Fibroblast of lung (primary cell): ENCODE results near the gene DTX1. TPM values are rescaled to one million over a fixed set of nuclear protein-coding genes. Genes with fewer than 3 reads are reported as not detected.

Experiments used
- DNase-seq, 2 donors: peaks; one replicate each; pipeline versions ENCODE4 v3.0.0 to v3.0.0-alpha.2; 2010; ENCODE audit warnings: low read depth in 2 of 2
- H2AFZ ChIP-seq: 2 replicates; pipeline ENCODE4 v1.5.1; 2012; ENCODE audit warnings: low read length, control low read depth, inconsistent platforms
- H3K27ac ChIP-seq: 2 replicates; pipeline ENCODE4 v1.5.1; 2011; ENCODE audit warnings: low read length, control low read depth; ENCODE audit not compliant: insufficient read depth
- H3K27me3 ChIP-seq: 2 replicates; pipeline ENCODE4 v1.5.1; 2011; ENCODE audit warnings: mild to moderate bottlenecking, low read length; ENCODE audit not compliant: control insufficient read depth, insufficient read depth
- H3K36me3 ChIP-seq: 2 replicates; pipeline ENCODE4 v1.5.1; 2011; ENCODE audit warnings: low read length; ENCODE audit not compliant: control insufficient read depth, insufficient read depth
- H3K4me1 ChIP-seq: 2 replicates; pipeline ENCODE4 v1.5.1; 2011; ENCODE audit warnings: low read length; ENCODE audit not compliant: control insufficient read depth, insufficient read depth; ENCODE audit errors: extremely low read depth
- H3K4me2 ChIP-seq: 2 replicates; pipeline ENCODE4 v1.5.1; 2011; ENCODE audit warnings: low read length, control low read depth; ENCODE audit not compliant: insufficient read depth; ENCODE audit errors: extremely low read depth
- H3K4me3 ChIP-seq, 4 experiments: fragments of 200-600 bp in 1 of 4; sonication (generic) in 1 of 4; replicated peaks in 1 of 4; 2 replicates each; pipeline ENCODE4 v1.5.1; 2011 to 2016; ENCODE audit warnings: low read length in 4 of 4, low read depth in 3 of 4, mild to moderate bottlenecking in 3 of 4, control low read depth in 2 of 4, inconsistent platforms in 1 of 4, mixed read lengths in 1 of 4; ENCODE audit not compliant: insufficient read depth in 1 of 4; ENCODE audit errors: control extremely low read depth in 1 of 4
- H3K79me2 ChIP-seq: 2 replicates; pipeline ENCODE4 v1.5.1; 2012; ENCODE audit warnings: mild to moderate bottlenecking, low read length, inconsistent platforms; ENCODE audit not compliant: control insufficient read depth, insufficient read depth
- H3K9ac ChIP-seq: 2 replicates; pipeline ENCODE4 v1.5.1; 2011; ENCODE audit warnings: mild to moderate bottlenecking, low read length, control low read depth; ENCODE audit not compliant: insufficient read depth
- H3K9me3 ChIP-seq: 2 replicates; pipeline ENCODE4 v1.5.1; 2012; ENCODE audit warnings: low read depth, low read length; ENCODE audit not compliant: control insufficient read depth, insufficient read depth
- H4K20me1 ChIP-seq: 2 replicates; pipeline ENCODE4 v1.5.1; 2011; ENCODE audit warnings: low read length; ENCODE audit not compliant: control insufficient read depth, insufficient read depth; ENCODE audit errors: extremely low read depth
- EZH2 ChIP-seq: IDR thresholded peaks from 2 replicates; pipeline ENCODE4 v1.5.1; 2012; ENCODE audit warnings: low read length, control low read depth, mild to moderate bottlenecking; ENCODE audit errors: missing control alignments
- polyA plus RNA-seq, 2 donors: library from polyadenylated mRNA; depleted of rRNA in 1 of 2; stranded (reverse) in 1 of 2; unstranded in 1 of 2; fragments of >200 nt; gene quantifications; 2 replicates each; pipeline ENCODE4 v1.2.1, GENCODE V29; 2011 to 2012; ENCODE audit warnings: missing spikeins in 1 of 2
- total RNA-seq: library from RNA; depleted of rRNA; stranded (reverse); fragments of >200 nt; gene quantifications from 2 replicates; pipeline ENCODE4 v1.2.1, GENCODE V29; 2014
- TF ChIP-seq, protein P1 (sequence below), 2 donors: IDR thresholded peaks in 1 of 2; conservative IDR thresholded peaks in 1 of 2; 1 replicate in 1 of 2; 2 replicates in 1 of 2; pipeline ENCODE4 v1.5.1; 2011 to 2012; ENCODE audit warnings: low read length in 2 of 2, control low read depth in 1 of 2, inconsistent platforms in 1 of 2, low read depth in 1 of 2, mild to moderate bottlenecking in 1 of 2

The DTX1 gene
- total and polyA plus RNA-seq, 2 donors (not counting 1 experiment from before 2014, with no cell fraction given): not detected

DNA sequence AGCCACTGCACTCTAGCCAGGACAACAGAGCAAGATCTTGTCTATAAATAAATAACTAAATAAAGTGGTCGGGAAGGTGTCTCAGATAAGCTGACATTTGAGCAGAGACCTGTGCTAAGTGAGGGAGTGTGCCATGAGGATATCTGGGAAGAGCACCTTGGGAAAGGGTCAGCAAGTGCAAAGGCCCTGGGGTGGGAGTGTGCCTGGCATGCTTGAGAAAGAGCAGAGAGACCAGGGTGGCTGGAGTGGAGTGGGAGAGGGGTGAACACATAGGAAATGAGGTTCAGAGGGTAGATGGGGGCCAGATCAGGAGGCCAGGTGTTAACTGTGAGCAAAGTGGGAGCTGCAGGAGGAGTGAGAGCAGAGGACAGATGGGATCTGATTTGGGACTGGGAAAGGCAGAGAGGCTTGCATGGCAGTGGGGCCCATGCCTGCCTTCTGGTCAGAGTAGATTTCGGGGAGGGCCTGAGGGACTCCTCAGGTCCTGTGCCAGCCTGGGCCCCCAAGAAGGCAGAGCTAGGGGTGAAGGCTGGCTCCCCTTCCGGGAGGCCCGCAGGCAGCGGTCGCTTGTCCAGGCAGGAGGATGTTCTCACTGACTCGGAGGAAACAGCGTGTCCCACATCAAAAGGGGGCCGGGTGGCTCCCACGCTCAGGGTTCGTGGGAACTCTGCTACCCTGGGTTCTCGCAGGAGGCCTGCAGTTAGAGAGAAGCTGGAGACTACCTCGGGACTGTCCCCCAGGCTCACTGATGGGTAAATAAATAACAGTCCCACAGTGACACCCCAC, 32.6 kb downstream of the DTX1 start:
- Histone ChIP-seq H3K79me2 (no peaks in the 10 kb centered on the region), H3K4me2 (no peak overlapping the region), H3K36me3 (no peaks in the 10 kb centered on the region), H3K27ac (no peak overlapping the region), H3K9me3 (no peaks in the 10 kb centered on the region), H3K4me1 (no peaks in the 10 kb centered on the region), H3K9ac (no peak overlapping the region), H3K27me3 (no peaks in the 10 kb centered on the region), H2AFZ (no peak overlapping the region), H4K20me1 (no peaks in the 10 kb centered on the region), H3K4me3 (no peak overlapping the region)
- no peak for DNase-seq
- TF ChIP-seq EZH2: no peak
- TF ChIP-seq, protein P1, sequence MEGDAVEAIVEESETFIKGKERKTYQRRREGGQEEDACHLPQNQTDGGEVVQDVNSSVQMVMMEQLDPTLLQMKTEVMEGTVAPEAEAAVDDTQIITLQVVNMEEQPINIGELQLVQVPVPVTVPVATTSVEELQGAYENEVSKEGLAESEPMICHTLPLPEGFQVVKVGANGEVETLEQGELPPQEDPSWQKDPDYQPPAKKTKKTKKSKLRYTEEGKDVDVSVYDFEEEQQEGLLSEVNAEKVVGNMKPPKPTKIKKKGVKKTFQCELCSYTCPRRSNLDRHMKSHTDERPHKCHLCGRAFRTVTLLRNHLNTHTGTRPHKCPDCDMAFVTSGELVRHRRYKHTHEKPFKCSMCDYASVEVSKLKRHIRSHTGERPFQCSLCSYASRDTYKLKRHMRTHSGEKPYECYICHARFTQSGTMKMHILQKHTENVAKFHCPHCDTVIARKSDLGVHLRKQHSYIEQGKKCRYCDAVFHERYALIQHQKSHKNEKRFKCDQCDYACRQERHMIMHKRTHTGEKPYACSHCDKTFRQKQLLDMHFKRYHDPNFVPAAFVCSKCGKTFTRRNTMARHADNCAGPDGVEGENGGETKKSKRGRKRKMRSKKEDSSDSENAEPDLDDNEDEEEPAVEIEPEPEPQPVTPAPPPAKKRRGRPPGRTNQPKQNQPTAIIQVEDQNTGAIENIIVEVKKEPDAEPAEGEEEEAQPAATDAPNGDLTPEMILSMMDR (conservative IDR thresholded peaks at IDR 0.05 in 1 of 2, IDR thresholded peaks at IDR 0.05 in 1 of 2; ENCODE audit: low read depth in 1 of 2, low read length in 2 of 2): no peak

DNA sequence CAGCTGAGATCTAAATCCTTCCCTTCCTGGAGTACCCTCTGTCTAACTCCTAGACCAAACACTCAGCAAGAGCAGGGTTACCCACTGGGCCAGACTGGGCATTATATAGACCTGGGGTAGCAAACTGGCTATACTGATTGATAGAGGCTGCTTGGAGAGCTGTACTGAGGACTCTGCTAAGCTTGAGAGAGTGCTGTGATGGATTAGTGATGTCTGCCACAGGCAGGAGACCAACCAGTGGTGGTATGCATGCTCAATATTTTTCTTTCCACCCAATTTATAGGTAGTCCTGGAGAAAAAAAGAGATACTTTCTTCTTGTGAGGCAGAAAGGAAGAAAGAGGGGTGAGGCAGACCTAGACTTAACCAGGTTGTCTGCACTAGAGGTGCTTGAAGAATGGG, 33.3 kb downstream of the DTX1 start:
- no peak for DNase-seq
- TF ChIP-seq EZH2: no peak
- TF ChIP-seq, protein P1 (conservative IDR thresholded peaks at IDR 0.05 in 1 of 2, IDR thresholded peaks at IDR 0.05 in 1 of 2; ENCODE audit: low read depth in 1 of 2, low read length in 2 of 2): no peak
- H3K27ac ChIP-seq: no peak overlapping the region
- no peaks in the 10 kb centered on the region for H3K4me1 ChIP-seq
- no peak overlapping the region for H3K4me3 ChIP-seq
- no peak overlapping the region for H2AFZ ChIP-seq
- H3K79me2 ChIP-seq: no peaks in the 10 kb centered on the region
- H3K27me3 ChIP-seq: no peaks in the 10 kb centered on the region
- H3K36me3 ChIP-seq: no peaks in the 10 kb centered on the region
- no peaks in the 10 kb centered on the region for H3K9me3 ChIP-seq
- no peaks in the 10 kb centered on the region for H4K20me1 ChIP-seq
- H3K4me2 ChIP-seq: no peak overlapping the region
- no peak overlapping the region for H3K9ac ChIP-seq

DNA sequence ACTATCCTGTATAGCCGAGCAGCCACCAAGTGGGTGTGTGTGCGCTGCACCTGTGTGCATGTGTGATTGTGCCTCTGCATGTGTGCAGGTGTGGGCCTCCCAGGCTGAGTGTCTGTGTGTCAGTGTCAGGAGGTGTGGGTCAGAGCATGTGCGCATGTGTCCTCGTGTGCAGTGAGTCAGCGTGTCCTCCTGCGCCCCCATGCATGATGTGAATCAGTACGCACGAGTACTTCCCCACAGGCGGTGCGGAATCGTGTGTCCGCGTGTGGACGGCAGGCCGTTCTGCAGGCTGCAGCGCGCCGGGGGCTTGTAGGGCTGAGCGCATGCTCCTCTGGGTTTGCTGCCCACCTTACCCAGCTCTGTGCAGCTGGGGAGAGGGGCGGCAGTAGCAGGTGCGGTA, 34.2 kb downstream of the DTX1 start:
- Histone ChIP-seq H3K27ac (no peak overlapping the region), H3K4me1 (no peaks in the 10 kb centered on the region), H3K4me3 (no peak overlapping the region), H3K79me2 (no peaks in the 10 kb centered on the region), H3K9ac (no peak overlapping the region), H2AFZ (no peak overlapping the region), H3K27me3 (no peaks in the 10 kb centered on the region), H3K36me3 (no peaks in the 10 kb centered on the region), H4K20me1 (no peaks in the 10 kb centered on the region), H3K9me3 (no peaks in the 10 kb centered on the region), H3K4me2 (no peak overlapping the region)
- TF ChIP-seq EZH2: no peak
- DNase-seq: no peak
